HepG2 (cell line): ENCODE measurements around the gene CYB5B. TPM values are rescaled to one million over a fixed set of nuclear protein-coding genes. Genes with fewer than 3 reads are reported as not detected.

Experiments used
- BCL6 ChIP-seq: IDR thresholded peaks from 2 replicates; pipeline ENCODE4 v1.6.1; 2016; ENCODE audit warnings: missing genetic modification reagents, missing compliant biosample characterization
- CBX2 ChIP-seq, 2 experiments: fragments of 200-600 bp in 1 of 2; sonication (generic); formaldehyde crosslinking in 1 of 2; IDR thresholded peaks; 2 replicates each; pipeline versions ENCODE4 v1.7.0 to v1.8.1; 2018 to 2022; ENCODE audit warnings: low read depth in 2 of 2, low read length in 1 of 2, mild to moderate bottlenecking in 1 of 2, missing genetic modification reagents in 1 of 2
- CCDC6 ChIP-seq: sonication (generic); formaldehyde crosslinking; IDR thresholded peaks from 2 replicates; pipeline ENCODE4 v1.8.1; 2022; ENCODE audit warnings: mild to moderate bottlenecking, missing genetic modification reagents, moderate library complexity
- CEBPG ChIP-seq: IDR thresholded peaks from 2 replicates; pipeline ENCODE4 v1.6.1; 2016
- FOXK2 ChIP-seq: fragments of 450-650 bp; IDR thresholded peaks from 2 replicates; pipeline ENCODE4 v1.6.1; 2016
- GATA4 ChIP-seq: sonication (generic); IDR thresholded peaks from 2 replicates; pipeline ENCODE4 v1.6.1; 2016; ENCODE audit warnings: antibody characterized with exemption, low read depth, borderline replicate concordance
- KLF9 ChIP-seq: IDR thresholded peaks from 2 replicates; pipeline ENCODE4 v1.6.1; 2016; ENCODE audit warnings: low read depth
- MED1 ChIP-seq: sonication (generic); formaldehyde crosslinking; IDR thresholded peaks from 2 replicates; pipeline ENCODE4 v1.4.0; 2020; ENCODE audit warnings: missing genetic modification reagents
- POLR2G ChIP-seq: fragments of 200-400 bp; formaldehyde crosslinking; IDR thresholded peaks from 2 replicates; pipeline ENCODE4 v1.6.1; 2018; ENCODE audit warnings: mild to moderate bottlenecking, low read depth, low read length, moderate library complexity
- RFX1 ChIP-seq: fragments of 450-650 bp; IDR thresholded peaks from 2 replicates; pipeline ENCODE4 v1.6.1; 2017
- TBP ChIP-seq: sonication (generic); formaldehyde crosslinking; IDR thresholded peaks from 2 replicates; pipeline ENCODE4 v1.5.0; 2020; ENCODE audit warnings: missing genetic modification reagents
- ZNF251 ChIP-seq: sonication (generic); formaldehyde crosslinking; IDR thresholded peaks from 2 replicates; pipeline ENCODE4 v1.9.0; 2021; ENCODE audit warnings: mild to moderate bottlenecking, missing genetic modification reagents
- ZNF510 ChIP-seq: sonication (generic); formaldehyde crosslinking; IDR thresholded peaks from 2 replicates; pipeline ENCODE4 v1.4.0; 2020; ENCODE audit warnings: low read depth, mild to moderate bottlenecking, missing genetic modification reagents
- ZNF816 ChIP-seq: sonication (generic); formaldehyde crosslinking; IDR thresholded peaks from 2 replicates; pipeline ENCODE4 v1.8.0; 2022; ENCODE audit warnings: missing genetic modification reagents, mild to moderate bottlenecking, borderline replicate concordance
- polyA plus RNA-seq, 8 experiments: library from polyadenylated mRNA; depleted of rRNA in 3 of 8; stranded (reverse) in 7 of 8; unstranded in 1 of 8; fragments of >200 nt; fragmentation: Illumina TruSeq in 4 of 8; extraction: Trizol in 4 of 8; gene quantifications; 2 replicates each; pipeline versions ENCODE4 v1.2.1 to v1.2.3, GENCODE V29; 2011 to 2016; ENCODE audit warnings: low read depth in 4 of 8, missing spikeins in 1 of 8, mixed read lengths in 1 of 8; ENCODE audit not compliant: insufficient read depth in 1 of 8
- total RNA-seq, 5 experiments: library from RNA; depleted of rRNA; stranded (reverse); fragments of >200 nt; fragmentation: Illumina TruSeq; extraction: Trizol; gene quantifications; 2 replicates each; pipeline ENCODE4 v1.2.3, GENCODE V29; 2016; ENCODE audit warnings: low read depth in 1 of 5
- TF ChIP-seq, protein P1 (sequence below): sonication (generic); formaldehyde crosslinking; IDR thresholded peaks from 2 replicates; pipeline ENCODE4 v1.5.0; 2020; ENCODE audit warnings: missing genetic modification reagents, mild to moderate bottlenecking, borderline replicate concordance
- TF ChIP-seq, protein P2 (sequence below): sonication (generic); formaldehyde crosslinking; IDR thresholded peaks from 2 replicates; pipeline ENCODE4 v1.8.0; 2022; ENCODE audit warnings: mild to moderate bottlenecking, missing genetic modification reagents, moderate library complexity
- TF ChIP-seq, protein P3 (sequence below), 2 experiments: sonication (generic) in 1 of 2; formaldehyde crosslinking in 1 of 2; IDR thresholded peaks; 2 replicates each; pipeline versions ENCODE4 v1.4.0 to v1.6.1; 2016 to 2020; ENCODE audit warnings: borderline replicate concordance in 1 of 2, low read depth in 1 of 2, mild to moderate bottlenecking in 1 of 2, missing genetic modification reagents in 1 of 2
- TF ChIP-seq, protein P4 (sequence below): sonication (generic); formaldehyde crosslinking; IDR thresholded peaks from 2 replicates; pipeline ENCODE4 v1.5.0; 2020; ENCODE audit warnings: mild to moderate bottlenecking, missing genetic modification reagents
- TF ChIP-seq, protein P5 (sequence below): sonication (generic); formaldehyde crosslinking; IDR thresholded peaks from 2 replicates; pipeline ENCODE4 v1.8.1; 2023; ENCODE audit warnings: missing genetic modification reagents, inconsistent platforms, borderline replicate concordance

Gene CYB5B
- total and polyA plus RNA-seq, 2 of the 13 experiments (the other 11 are each of a cell fraction or from before 2014, with no cell fraction given) = 234 to 432 TPM

DNA sequence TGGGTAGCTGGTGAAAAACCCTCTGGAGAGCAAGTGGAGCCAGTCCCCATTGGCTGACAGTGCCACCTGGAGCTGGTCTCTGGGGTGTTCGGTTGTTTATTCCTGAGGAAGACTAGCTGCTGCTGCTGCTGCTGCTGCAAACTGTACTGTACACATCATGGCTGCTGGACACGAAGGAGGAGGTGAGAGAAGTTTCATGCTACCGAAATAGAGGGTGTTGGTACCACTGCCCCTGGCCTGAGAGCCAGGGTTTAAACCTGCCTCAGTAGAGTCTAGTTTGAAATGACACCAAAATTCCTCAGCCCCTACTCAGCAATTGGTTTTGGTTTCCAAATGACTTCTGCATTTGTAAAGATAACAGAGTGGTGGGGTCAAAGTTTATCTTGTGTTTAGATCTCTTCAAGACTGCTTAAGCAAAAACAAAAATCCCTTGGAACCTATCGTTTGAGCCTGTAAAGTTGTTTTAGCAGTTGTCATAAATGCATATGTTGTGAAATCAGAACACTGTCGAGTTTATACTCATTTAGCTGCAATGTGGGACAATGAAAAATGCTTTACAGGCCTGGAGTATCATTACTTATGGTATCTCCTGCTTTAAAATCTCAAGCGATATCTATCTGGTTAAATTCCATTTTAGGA, 40.8 kb downstream of the CYB5B start (continued):
- TF ChIP-seq, protein P1, sequence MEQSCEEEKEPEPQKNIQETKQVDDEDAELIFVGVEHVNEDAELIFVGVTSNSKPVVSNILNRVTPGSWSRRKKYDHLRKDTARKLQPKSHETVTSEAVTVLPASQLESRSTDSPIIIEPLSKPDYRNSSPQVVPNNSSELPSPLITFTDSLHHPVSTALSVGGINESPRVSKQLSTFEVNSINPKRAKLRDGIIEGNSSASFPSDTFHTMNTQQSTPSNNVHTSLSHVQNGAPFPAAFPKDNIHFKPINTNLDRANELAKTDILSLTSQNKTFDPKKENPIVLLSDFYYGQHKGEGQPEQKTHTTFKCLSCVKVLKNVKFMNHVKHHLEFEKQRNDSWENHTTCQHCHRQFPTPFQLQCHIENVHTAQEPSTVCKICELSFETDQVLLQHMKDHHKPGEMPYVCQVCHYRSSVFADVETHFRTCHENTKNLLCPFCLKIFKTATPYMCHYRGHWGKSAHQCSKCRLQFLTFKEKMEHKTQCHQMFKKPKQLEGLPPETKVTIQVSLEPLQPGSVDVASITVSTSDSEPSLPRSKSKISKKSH (CRISPR knock-in tag) = no peak
- TF ChIP-seq CEBPG (CRISPR knock-in tag) (no peak; the same call in 1 of the 2 replicates), MED1 (no peak), POLR2G (peak; percentile 45), BCL6 (CRISPR knock-in tag) (0 out of 2 replicates have a peak, but pooled peaks have one; percentile 7), KLF9 (CRISPR knock-in tag) (0 out of 2 replicates have a peak, but pooled peaks have one; percentile 29), CCDC6 (CRISPR knock-in tag) (0 out of 2 replicates have a peak, but pooled peaks have one; percentile 61), RFX1 (no peak), FOXK2 (no peak), GATA4 (peak; percentile 34; the same call in 1 of the 2 replicates), ZNF816 (peak; percentile 11; the same call in 1 of the 2 replicates), ZNF510 (CRISPR knock-in tag) (no peak), CBX2 (IDR thresholded peaks at IDR 0.05; ENCODE audit: low read depth, low read length) (no peak), CBX2 (CRISPR knock-in tag; IDR thresholded peaks at IDR 0.05; ENCODE audit: low read depth) (no peak), TBP (CRISPR knock-in tag) (no peak), ZNF251 (no peak)
- TF ChIP-seq, protein P2, sequence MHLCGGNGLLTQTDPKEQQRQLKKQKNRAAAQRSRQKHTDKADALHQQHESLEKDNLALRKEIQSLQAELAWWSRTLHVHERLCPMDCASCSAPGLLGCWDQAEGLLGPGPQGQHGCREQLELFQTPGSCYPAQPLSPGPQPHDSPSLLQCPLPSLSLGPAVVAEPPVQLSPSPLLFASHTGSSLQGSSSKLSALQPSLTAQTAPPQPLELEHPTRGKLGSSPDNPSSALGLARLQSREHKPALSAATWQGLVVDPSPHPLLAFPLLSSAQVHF = no peak
- TF ChIP-seq, protein P3, sequence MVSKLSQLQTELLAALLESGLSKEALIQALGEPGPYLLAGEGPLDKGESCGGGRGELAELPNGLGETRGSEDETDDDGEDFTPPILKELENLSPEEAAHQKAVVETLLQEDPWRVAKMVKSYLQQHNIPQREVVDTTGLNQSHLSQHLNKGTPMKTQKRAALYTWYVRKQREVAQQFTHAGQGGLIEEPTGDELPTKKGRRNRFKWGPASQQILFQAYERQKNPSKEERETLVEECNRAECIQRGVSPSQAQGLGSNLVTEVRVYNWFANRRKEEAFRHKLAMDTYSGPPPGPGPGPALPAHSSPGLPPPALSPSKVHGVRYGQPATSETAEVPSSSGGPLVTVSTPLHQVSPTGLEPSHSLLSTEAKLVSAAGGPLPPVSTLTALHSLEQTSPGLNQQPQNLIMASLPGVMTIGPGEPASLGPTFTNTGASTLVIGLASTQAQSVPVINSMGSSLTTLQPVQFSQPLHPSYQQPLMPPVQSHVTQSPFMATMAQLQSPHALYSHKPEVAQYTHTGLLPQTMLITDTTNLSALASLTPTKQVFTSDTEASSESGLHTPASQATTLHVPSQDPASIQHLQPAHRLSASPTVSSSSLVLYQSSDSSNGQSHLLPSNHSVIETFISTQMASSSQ (IDR thresholded peaks at IDR 0.05; ENCODE audit: low read depth) = 0 out of 2 replicates have a peak, but pooled peaks have one; percentile 18
- TF ChIP-seq, protein P3 (CRISPR knock-in tag; IDR thresholded peaks at IDR 0.05; ENCODE audit: borderline replicate concordance) = no peak
- TF ChIP-seq, protein P4, sequence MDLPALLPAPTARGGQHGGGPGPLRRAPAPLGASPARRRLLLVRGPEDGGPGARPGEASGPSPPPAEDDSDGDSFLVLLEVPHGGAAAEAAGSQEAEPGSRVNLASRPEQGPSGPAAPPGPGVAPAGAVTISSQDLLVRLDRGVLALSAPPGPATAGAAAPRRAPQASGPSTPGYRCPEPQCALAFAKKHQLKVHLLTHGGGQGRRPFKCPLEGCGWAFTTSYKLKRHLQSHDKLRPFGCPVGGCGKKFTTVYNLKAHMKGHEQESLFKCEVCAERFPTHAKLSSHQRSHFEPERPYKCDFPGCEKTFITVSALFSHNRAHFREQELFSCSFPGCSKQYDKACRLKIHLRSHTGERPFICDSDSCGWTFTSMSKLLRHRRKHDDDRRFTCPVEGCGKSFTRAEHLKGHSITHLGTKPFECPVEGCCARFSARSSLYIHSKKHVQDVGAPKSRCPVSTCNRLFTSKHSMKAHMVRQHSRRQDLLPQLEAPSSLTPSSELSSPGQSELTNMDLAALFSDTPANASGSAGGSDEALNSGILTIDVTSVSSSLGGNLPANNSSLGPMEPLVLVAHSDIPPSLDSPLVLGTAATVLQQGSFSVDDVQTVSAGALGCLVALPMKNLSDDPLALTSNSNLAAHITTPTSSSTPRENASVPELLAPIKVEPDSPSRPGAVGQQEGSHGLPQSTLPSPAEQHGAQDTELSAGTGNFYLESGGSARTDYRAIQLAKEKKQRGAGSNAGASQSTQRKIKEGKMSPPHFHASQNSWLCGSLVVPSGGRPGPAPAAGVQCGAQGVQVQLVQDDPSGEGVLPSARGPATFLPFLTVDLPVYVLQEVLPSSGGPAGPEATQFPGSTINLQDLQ (CRISPR knock-in tag) = no peak
- TF ChIP-seq, protein P5, sequence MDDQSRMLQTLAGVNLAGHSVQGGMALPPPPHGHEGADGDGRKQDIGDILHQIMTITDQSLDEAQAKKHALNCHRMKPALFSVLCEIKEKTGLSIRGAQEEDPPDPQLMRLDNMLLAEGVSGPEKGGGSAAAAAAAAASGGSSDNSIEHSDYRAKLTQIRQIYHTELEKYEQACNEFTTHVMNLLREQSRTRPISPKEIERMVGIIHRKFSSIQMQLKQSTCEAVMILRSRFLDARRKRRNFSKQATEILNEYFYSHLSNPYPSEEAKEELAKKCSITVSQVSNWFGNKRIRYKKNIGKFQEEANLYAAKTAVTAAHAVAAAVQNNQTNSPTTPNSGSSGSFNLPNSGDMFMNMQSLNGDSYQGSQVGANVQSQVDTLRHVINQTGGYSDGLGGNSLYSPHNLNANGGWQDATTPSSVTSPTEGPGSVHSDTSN (CRISPR knock-in tag) = no peak
